ENCODE results near the gene URAD. TPM values are rescaled to one million over a fixed set of nuclear protein-coding genes. Genes with fewer than 3 reads are reported as not detected.
"Not testable (repeated sequence)": the region's sequence is repeated elsewhere in the genome, so short reads cannot be mapped to it uniquely, and the experiment has no call there.

Gene URAD
- total RNA-seq, 1 experiment from 2014 or later: not detected

DNA sequence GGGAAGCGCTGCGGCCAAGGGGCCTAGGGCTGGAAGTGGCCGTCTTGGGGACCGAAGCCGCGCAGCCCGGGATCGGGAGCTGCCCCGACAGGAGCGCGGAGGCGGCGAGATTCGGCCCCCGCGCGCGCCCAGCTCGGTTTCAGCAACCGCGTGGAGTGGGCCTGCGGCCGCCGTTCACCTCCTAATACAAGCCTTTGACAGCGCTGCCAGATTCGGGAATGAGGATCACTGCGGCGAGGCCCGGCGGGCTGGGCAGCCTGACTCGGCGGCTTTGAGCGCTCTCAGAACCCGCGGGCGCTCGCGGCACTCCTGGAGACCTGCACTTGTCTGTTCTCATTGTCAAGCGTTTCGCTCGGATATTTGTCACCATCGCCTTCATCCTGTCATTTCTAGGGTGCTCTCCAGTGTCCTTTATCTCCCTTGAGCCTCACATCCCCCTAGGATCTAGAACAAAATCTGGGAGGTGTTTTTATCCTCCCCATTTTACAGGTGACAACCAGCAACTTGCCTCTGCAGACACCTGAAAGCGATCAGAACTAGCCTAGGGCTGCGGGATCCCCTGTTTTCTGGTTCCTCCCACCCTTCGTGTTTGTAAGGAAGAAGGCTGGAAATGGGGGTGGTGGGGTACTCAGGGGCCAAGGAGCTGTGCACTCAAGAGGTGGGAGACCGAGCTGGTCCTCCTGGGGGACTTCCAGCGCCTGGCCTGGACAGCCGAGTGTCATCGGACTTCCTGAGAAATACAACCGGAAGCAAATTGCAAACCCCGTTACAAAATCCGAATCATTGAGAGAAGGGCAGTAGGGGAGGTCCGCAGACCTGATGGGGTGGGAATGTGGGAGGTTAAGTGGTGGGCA is 17.9 kb downstream of the URAD start:
- no peak for DNase-seq (ENCODE audit: low read depth)

DNA sequence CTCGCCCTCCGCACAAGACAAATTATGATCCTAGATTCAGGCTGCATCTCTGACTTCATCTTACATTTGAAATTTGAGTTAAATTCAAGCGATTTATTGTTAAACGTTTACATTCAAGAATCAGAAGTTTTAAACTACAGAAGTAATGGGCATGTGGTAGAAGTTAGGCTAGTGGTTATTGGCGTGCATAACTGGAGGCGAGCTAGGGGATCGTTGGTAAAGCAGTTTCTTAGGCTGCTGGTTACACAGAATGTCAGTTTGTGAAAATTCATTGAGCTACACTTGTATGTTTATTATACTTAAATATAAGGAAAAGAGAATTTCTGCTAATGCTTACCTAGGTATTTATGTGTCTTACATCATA is 18.6 kb downstream of the URAD start:
- DNase-seq (ENCODE audit: low read depth): no peak

DNA sequence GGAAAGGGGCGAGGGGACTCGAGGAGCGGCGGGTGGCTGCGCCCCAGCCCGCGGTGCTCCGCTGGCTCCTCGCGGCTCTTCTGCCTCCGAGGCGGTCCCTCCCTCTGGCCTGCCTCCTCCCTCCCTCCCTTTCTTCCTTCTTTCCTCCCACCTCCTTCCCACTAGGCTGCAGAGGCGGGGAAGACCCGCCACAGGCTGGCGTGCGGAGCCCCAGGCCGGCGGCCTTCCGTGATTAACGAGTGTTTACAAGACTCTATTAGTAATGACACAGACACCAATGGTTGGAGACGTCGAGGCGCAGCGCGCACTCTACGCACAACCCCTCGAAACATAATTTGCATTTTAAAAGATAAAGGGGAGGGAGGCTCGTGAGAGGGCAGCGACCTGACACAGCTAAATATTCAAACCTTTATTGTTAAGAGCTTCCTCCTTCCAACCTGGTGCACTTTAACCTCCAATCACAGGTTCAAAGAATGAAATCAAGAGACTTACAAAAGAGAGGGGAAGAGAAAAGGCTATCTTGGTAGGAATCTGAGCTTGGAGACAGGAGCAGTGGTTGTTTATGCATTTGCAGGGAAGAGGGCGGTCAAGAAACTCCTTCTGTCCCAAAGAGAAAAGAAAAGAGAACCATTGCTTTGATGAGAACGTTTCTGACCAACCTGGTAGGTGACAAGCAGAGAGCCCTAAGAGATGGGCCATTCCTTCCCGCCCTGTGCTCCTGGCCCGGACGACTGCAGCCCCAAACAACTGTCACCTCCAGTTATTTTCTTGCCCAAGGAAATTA is 19.2 kb downstream of the URAD start, which contains the start of gene CDX2:
TSS of gene CDX2 (minus strand) at position 234 of the 784 bp plus-strand sequence. CDS start 309 bp downstream, outside the sequence.
- no peak for DNase-seq (ENCODE audit: low read depth)

DNA sequence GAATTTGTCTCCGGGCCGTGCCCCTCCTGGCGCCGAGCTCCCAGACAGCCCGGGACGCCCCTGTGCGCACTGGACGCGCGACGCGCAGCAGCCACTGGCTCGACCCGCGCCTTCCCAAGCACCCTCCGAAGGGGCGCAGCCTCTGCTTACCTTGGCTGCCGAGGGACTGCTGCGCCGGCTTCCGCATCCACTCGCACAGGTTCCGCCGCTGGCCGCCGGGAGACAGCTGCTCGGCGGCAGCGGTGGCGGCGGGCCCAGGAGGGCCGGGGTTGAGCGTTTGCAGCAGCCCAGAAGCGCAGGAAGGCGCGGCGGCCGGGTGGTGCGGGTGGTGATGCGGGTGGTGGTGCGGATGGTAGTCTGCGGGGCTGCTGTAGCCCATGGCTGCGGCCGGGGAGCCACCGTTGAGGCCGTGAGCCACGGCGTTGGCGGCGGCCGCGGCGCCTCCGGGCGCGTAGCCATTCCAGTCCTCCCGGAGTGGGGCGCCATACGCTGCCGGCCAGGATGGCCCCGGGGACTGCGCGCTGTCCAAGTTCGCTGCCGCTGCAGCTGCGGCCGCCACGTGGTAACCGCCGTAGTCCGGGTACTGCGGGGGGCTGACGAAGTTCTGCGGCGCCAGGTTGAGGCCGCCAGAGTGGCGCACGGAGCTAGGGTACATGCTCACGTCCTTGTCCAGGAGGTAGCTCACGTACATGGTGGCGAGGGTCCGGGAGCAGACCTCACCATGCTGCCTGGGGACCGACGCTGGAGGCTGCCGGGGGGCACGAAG is 20.0 kb downstream of the URAD start:
- DNase-seq (ENCODE audit: low read depth): no peak

DNA sequence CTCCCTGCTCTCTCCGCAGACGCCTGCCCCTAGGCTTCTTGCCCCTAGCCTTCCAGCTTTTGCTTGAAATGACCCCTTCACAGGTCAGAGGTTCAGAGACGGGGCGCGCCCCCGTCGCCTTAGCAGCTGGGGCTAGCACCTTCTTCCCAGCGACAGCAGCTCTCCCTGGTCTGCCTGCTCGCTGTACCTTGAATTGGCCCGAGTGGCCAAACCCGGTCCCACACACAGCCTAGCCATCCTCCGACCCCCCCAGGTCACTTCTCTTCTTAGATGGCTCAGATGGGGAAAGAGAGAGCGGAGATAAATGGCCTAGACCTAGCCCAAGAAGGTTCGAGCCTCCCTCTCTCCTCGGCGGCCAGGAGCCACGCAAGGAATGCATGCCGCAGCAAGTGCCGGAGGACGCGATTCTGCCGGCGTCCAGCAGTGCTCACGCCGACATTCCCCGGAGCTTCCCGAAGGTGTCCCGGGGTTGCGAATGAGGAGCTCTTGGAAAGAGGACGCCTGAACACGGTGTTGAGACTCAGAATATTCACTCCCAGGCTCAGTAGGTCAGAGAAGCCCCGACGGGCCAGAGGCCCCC is 20.7 kb downstream of the URAD start:
- no peak for DNase-seq (ENCODE audit: low read depth)

DNA sequence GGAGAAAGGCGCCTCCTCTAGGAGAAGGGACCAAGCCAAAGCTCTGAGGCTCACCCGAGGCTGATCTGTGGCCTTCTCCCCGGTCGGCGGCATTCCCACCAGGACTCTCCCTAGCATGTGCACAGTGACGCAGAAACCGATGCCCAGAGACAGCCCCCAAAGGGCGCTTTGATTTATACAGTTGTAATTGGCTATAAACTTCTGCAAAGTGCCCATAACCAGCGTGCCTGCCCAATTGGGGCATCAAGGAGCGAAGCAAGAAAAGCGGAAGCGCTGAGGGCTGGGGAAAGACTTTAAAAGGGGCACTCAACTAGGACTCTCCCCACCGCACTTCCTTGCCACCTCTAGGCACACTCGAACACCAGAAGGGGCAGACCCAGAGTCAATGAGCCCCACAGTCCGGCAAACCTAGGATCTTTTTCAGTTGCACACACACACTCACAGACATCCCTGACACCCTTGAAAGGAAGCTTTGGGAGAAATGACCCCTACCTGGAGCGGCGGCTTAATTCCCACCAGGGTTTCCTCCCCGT is 21.2 kb downstream of the URAD start:
- no peak for DNase-seq (ENCODE audit: low read depth)

DNA sequence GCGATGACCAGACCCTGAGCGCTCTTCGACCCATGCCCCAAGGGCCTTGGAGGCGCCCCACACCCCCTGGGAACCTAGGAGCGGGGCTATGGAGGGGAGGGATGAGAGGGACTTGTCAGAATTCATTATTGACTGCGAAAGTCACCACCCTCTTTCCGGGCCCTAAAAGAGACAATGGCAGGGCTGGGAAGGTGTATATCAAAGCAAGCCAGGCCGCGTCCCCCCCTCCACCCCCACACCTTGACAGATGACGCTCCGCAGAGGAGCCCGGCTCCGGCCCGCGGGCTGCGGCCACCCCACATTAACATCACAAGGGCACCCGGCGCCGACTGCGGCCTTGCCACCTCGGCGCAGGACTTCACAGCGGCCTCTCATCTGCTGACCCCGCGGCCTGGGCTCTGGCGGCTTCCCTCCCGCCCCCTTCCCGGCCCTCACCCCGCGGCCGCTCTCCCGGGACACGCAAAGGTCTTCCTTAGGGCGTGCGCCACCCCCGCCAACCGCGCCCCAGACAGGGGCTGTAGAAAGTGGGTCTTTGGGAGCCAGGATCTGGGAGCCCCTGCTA is 21.8 kb downstream of the URAD start:
- DNase-seq (ENCODE audit: low read depth): no peak

DNA sequence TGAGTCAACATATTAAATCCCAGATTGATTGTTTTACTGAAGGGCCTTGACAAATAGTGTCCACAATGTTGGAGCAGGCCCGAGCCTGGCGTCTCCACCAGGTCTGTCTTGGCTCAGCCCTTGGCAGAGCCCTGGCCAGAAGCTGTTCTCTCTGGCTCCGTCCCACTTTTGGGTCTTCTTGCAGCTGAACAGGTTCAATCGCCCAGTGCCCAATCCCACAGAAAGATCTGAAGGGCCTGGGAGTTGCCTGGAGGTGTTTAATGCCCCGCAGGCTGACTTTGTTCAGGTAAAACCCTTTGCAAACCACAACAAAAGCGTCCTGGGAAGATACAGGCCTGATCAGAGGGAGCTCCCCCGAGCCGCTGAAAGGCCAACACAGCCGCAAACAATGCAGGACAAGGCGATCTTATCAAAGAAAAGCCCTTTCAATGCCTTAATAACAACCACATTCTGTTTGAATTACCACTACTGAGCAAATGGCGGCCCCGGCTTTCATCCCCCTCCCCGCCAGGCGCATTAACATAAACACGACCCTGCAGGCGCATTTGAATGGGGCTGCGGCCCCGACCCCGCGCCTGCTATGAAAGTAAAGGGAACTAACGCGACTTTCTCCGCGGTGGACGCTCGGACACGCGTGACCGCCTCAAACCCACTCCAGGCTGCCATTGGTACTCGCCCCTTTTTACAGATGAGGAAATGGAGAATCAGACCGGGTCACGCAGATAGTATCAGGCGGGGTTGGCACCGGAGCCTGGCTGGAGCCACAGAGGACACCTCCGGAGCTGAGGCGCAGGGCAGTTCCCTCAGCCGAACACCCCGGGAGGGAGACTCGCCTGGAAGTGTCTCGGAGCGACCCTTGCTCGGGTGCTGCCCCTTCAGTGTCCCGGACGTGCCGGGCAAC is 22.5 kb downstream of the URAD start:
- DNase-seq (ENCODE audit: low read depth): no peak

DNA sequence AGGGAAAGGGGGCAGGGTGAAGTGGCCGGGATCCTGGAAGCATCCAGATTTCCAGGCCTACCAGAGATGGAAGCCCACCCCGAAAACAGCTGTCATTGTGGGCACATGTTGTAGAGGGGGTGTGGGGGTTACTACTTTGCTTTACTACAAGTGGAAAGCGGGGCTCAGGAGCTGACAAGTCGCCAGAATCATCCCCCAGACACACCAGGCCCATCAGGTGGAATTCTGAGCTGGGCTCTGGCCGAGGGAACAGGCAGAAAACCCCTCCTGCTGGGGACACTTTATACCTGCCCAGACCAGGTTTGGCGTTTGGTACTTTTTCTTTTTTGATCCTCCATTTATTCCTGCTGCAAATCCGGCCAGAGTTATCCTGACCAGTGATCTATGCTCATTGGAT is 23.2 kb downstream of the URAD start:
- no peak for DNase-seq (ENCODE audit: low read depth)

DNA sequence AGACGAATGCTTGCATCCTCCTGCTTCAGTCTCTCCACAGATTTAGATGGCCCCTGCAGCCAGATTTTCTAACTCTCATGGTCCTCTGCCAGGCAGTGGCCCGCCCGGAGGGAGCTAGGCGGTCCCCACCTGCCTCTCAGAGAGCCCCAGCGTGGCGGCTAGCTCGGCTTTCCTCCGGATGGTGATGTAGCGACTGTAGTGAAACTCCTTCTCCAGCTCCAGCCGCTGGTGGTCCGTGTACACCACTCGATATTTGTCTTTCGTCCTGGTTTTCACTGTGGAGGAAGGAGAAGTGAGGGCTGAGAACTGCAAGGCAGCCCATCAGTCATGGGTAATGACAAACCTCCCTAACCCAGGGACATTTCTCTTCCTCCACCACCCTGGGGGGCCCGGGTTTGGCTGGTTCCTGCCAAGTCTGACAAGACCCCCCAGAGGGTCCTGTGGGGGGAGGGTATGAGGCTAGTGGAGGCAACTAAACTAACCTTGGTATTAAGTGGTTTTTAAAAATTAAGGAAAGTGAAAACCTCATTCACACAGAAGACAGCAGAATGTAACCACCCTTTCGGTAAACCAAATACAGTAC is 23.7 kb downstream of the URAD start:
- DNase-seq (ENCODE audit: low read depth): no peak

DNA sequence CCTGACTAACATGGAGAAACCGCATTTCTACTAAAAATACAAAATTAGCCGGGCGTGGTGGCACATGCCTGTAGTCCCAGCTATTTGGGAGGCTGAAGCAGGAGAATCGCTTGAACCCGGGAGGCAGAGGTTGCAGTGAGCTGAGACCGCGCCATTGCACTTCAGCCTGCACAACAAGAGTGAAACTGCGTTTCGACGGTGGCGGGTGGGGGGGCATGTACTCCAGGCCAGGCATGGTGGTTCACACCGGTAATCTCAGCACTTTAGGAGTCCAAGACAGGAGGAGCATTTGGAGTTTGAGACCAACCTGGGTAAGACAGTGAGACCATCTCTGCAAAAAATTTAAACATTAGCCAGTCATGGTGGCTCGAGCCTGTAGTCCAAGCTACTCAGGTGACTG is 24.3 kb downstream of the URAD start:
- DNase-seq (ENCODE audit: low read depth): not testable (repeated sequence)

DNA sequence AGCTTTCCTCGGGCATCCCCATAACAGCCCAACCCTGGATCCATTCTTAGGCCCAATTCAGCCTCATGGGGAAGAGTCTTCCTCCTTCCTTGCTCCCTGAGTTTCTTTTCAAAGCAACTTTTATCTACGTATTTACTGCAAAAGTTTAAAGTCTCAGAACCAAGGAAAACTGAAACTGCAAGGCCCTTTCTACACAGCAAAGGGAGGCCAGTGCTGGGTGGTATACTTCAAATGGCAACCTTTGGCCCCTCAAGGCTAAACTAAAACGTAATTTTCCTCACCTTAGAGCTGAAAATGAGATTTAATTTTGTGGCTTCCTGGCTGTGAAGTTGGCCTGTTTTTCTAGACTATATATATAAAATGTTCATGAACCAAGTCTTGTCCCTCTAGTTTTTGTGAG is 25.0 kb downstream of the URAD start:
- DNase-seq (ENCODE audit: low read depth): no peak

DNA sequence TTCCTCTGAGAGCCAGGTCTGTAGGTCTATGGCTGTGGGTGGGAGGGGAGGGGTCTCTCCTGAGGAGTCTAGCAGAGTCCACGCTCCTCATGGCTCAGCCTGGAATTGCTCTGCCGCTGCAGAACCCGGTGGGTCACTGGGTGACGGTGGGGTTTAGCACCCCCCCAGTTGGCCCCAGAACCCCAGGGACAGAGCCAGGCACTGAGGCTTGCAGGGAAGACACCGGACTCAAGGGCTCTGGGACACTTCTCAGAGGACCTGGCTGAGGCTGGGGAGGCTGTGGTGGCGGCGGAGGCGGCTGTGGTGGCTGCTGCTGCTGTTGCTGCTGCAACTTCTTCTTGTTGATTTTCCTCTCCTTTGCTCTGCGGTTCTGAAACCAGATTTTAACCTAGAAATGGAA is 25.5 kb downstream of the URAD start:
- no peak for DNase-seq (ENCODE audit: low read depth)

DNA sequence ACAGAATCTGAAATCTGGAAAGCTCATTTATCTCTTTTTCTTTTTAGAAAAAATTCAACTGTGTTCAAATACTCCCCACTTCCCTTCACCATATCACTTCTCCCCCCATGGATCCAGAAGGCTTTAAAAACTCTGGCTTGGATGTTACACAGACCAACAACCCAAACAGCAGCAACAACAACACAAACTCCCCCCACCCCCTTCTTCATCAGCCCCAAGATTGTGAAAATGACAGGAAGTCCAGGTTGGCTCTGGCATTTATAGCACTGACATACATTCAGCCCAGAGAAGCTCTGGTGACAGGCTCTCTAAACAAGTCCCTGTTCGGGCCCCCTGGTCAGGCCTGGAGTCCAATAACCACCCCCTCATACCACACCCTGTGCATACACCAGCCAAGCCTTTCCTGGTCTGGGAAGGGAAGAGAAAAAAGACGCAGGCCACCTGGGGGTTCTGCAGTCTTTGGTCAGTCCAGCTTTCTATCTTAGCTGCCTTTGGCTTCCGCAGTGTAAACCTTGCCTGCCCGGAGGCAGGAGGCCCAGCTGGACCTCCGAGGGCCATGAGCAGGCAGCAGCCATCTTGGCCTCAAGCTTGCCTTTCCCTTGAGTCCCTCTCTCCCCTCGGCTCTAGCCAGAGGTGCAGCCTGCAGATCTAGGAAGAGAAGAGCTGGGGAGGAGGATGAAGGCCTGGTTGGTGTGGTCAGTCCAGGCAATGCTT is 26.2 kb downstream of the URAD start:
- DNase-seq (ENCODE audit: low read depth): no peak

DNA sequence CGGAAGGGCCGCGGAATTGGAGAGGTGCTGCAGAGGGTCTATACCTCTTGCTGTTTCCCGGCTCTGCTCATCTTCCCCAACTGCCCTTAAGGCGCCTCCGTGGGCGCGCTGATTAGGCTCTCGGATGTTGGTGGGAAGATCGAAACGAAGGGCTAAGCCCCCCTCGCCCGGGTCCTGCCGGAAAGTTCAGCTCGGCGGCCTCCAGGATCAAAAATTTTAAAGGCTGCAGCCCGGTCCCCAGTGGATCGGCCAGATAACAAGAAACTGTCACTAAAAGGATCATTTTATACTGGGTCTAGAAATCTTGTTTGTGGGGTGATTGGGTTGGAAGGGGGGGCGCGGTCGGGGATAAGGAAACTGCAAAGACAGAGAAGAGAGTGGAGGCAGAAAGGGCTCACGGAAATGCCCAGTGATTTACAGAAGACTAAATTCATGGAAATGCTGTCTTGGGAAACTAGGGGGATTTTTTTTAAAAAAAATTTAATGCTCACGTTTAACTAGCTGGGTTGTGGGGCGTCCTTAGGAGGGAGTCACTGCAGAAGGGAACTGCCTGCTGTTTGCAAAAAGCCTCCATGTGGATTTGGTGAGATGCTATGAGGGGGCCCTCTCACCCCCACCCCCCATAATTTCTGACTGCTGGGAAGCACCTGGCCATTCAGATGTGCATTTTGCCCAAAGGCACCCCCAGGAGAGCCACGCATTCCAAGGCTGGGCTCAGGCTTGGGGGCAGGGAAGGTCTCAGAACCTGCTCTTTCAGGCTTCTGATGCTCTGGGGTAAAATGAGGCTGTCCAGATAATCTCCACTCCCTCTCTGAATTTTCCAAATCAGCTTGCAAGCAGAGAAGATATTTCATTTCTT is 27.0 kb downstream of the URAD start:
- no peak for DNase-seq (ENCODE audit: low read depth)

DNA sequence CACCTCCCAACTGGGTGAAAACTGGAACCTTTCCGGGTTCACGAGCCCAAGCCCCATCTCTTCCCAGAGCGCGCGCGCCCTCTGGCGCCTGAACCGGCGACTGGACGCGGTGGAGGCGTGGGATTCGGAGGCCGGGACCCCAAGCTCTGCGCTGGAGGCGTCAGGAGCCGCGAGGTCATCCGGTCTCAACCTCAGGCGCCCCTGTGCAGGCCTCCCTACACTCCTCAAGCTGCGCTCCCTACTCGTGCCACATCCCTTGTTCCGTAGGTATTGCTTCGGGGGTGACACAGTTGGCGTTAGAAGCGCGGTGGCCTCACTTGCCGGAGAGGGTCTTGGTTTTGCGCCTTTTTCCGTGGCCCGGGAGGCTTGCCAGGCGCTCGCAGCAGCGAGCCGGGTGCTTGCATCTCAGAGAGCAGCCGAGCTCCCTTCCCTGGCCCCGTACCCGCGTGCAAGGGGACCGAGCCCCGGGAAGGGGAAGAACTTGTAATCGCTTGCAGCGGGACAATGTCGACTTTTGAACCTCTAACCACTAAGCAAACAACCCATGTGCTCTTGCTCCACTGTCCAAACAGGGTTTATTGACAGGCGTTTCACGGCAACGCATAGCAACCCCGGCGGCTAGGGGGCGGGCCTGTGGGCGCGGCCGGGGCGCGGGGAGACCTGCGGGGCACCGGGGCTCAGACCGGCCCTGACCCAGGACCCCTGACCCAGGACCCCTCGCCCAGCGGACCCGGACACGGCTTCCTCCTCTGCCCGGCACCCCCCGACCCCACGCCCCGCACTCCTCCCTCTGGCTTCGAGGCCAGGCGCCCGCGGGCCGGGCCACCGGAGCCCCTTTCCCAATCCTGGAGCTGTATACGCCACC is 27.9 kb downstream of the URAD start:
- DNase-seq (ENCODE audit: low read depth): peak; percentile 18

DNA sequence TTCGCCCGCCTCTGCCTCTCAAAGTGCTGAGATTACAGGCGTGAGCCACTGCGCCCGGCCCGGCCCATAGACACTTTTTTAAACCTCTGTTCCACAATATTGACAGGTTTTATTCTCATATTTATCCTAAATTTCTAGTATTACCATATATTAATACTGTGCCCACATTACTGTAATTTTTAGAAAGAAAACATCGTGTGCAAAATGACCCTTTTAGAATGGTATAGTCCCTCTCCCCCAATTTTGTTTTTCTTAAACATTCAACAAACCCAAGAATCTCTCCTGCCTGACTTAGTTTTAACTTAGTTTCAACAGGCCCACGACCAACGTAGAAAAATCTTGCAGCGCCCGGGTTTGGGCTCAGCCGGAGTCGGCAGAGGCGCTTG is 28.5 kb downstream of the URAD start:
- no peak for DNase-seq (ENCODE audit: low read depth)
